Neural cell (in vitro differentiated cells): ENCODE measurements around the gene RGL1. TPM values are rescaled to one million over a fixed set of nuclear protein-coding genes. Genes with fewer than 3 reads are reported as not detected.

Experiments used
- H2AFZ ChIP-seq: fragments of 200-600, 300-800 bp; sonication (generic), shearing (Covaris generic); 2 replicates; pipeline ENCODE4 v1.6.0; 2014; ENCODE audit warnings: low read depth, mild to moderate bottlenecking, antibody characterized with exemption, low read length, moderate library complexity
- H3F3A ChIP-seq: fragments of 200-600 bp; shearing (Covaris generic); 2 replicates; pipeline ENCODE4 v1.6.1; 2016; ENCODE audit warnings: mild to moderate bottlenecking, moderate library complexity, mixed read lengths, antibody characterized with exemption, low read length; ENCODE audit not compliant: insufficient read depth, poor library complexity, severe bottlenecking
- H3K27ac ChIP-seq: fragments of 200-600, 300-800 bp; sonication (generic), shearing (Covaris generic); 2 replicates; pipeline ENCODE4 v1.5.1; 2014; ENCODE audit warnings: mild to moderate bottlenecking, low read length, moderate library complexity
- H3K27me3 ChIP-seq: fragments of 300-800, 200-600 bp; sonication (generic), shearing (Covaris generic); 2 replicates; pipeline ENCODE4 v1.6.0; 2014; ENCODE audit warnings: mild to moderate bottlenecking, low read depth, low read length, moderate library complexity; ENCODE audit not compliant: insufficient read depth
- H3K36me3 ChIP-seq: fragments of 300-800, 200-600 bp; sonication (generic), shearing (Covaris generic); 2 replicates; pipeline ENCODE4 v1.5.1; 2014; ENCODE audit warnings: mild to moderate bottlenecking, antibody characterized with exemption, low read length, moderate library complexity; ENCODE audit not compliant: insufficient read depth
- H3K4me2 ChIP-seq: fragments of 300-800, 200-600 bp; sonication (generic), shearing (Covaris generic); 2 replicates; pipeline ENCODE4 v1.6.0; 2014; ENCODE audit warnings: mild to moderate bottlenecking, low read length
- H3K4me3 ChIP-seq: fragments of 300-800, 200-600 bp; sonication (generic), shearing (Covaris generic); 2 replicates; pipeline ENCODE4 v1.5.1; 2014; ENCODE audit warnings: mild to moderate bottlenecking, low read length, moderate library complexity
- H3K79me2 ChIP-seq: fragments of 200-600 bp; shearing (Covaris generic); replicated peaks from 2 replicates; pipeline ENCODE4 v1.6.0; 2014; ENCODE audit warnings: mild to moderate bottlenecking, low read length, moderate library complexity; ENCODE audit not compliant: insufficient read depth
- H3K9ac ChIP-seq: fragments of 300-800, 200-600 bp; sonication (generic), shearing (Covaris generic); 2 replicates; pipeline ENCODE4 v1.6.1; 2016; ENCODE audit warnings: mild to moderate bottlenecking, low read length, mixed read lengths
- H3K9me2 ChIP-seq: fragments of 200-600 bp; shearing (Covaris generic); 2 replicates; pipeline ENCODE4 v1.6.1; 2016; ENCODE audit warnings: mild to moderate bottlenecking, low read length, mixed read lengths; ENCODE audit not compliant: insufficient read depth
- H3K9me3 ChIP-seq: fragments of 200-600, 300-800 bp; sonication (generic), shearing (Covaris generic); 2 replicates; pipeline ENCODE4 v1.6.1; 2016; ENCODE audit warnings: mild to moderate bottlenecking, mixed run types, low read length, moderate library complexity, mixed read lengths
- H4K20me1 ChIP-seq: fragments of 200-600 bp; shearing (Covaris generic); 2 replicates; pipeline ENCODE4 v1.6.1; 2016; ENCODE audit warnings: mild to moderate bottlenecking, mixed run types; ENCODE audit not compliant: insufficient read depth
- CTCF ChIP-seq: fragments of 450-650 bp; IDR thresholded peaks from 2 replicates; pipeline ENCODE4 v1.5.1; 2014; ENCODE audit warnings: antibody characterized with exemption, mild to moderate bottlenecking, moderate library complexity; ENCODE audit not compliant: poor library complexity, severe bottlenecking
- EP300 ChIP-seq: fragments of 450-650 bp; conservative IDR thresholded peaks from 2 replicates; pipeline ENCODE4 v1.6.1; 2014; ENCODE audit warnings: antibody characterized with exemption, mild to moderate bottlenecking, moderate library complexity; ENCODE audit not compliant: poor library complexity, severe bottlenecking
- EZH2 ChIP-seq: fragments of 200-600, 300-800 bp; shearing (Covaris generic), sonication (generic); IDR thresholded peaks from 2 replicates; pipeline ENCODE4 v1.6.1; 2014; ENCODE audit warnings: antibody characterized with exemption, low read length, borderline replicate concordance, mild to moderate bottlenecking; ENCODE audit not compliant: insufficient read depth, poor library complexity, severe bottlenecking
- MXI1 ChIP-seq: fragments of 450-650 bp; conservative IDR thresholded peaks from 2 replicates; pipeline ENCODE4 v1.6.1; 2014; ENCODE audit warnings: antibody characterized with exemption, mild to moderate bottlenecking; ENCODE audit not compliant: poor library complexity, severe bottlenecking
- POLR2AphosphoS5 ChIP-seq: IDR thresholded peaks from 2 replicates; pipeline ENCODE4 v1.6.1; 2012
- RAD21 ChIP-seq: fragments of 450-650 bp; conservative IDR thresholded peaks from 2 replicates; pipeline ENCODE4 v1.6.1; 2014; ENCODE audit warnings: antibody characterized with exemption, mild to moderate bottlenecking, moderate library complexity
- REST ChIP-seq: IDR thresholded peaks from 2 replicates; pipeline ENCODE4 v1.6.1; 2012; ENCODE audit warnings: borderline replicate concordance
- SMC3 ChIP-seq: fragments of 450-650 bp; conservative IDR thresholded peaks from 2 replicates; pipeline ENCODE4 v1.6.1; 2014; ENCODE audit warnings: antibody characterized with exemption, mild to moderate bottlenecking, moderate library complexity; ENCODE audit not compliant: poor library complexity
- TAF1 ChIP-seq: IDR thresholded peaks from 2 replicates; pipeline ENCODE4 v1.6.1; 2012; ENCODE audit warnings: low read depth
- polyA plus RNA-seq: library from polyadenylated mRNA; depleted of rRNA; stranded (reverse); fragments of >200 nt; gene quantifications from 2 replicates; pipeline ENCODE4 v1.2.3, GENCODE V29; 2014

The RGL1 gene
- polyA plus RNA-seq, 1 donor from 2014 or later: 14.7 TPM

GRCh38 chr1:183920651-183921050 lies 115.7 kb downstream of the RGL1 start:
- Histone ChIP-seq H2AFZ (no peak overlapping the region), H3K36me3 (peaks cover 13% of the 10 kb centered on the region)

GRCh38 chr1:183922197-183922596 lies 117.3 kb downstream of the RGL1 start:
- Histone ChIP-seq H3K36me3 (peaks cover 13% of the 10 kb centered on the region), H3F3A (no peaks in the 10 kb centered on the region), H3K9me3 (no peaks in the 10 kb centered on the region), H2AFZ (no peak overlapping the region), H3K4me2 (no peak overlapping the region), H3K79me2 (no peaks in the 10 kb centered on the region), H3K27ac (no peak overlapping the region), H4K20me1 (no peaks in the 10 kb centered on the region), H3K4me3 (no peak overlapping the region), H3K27me3 (no peaks in the 10 kb centered on the region), H3K9ac (no peak overlapping the region), H3K9me2 (no peaks in the 10 kb centered on the region)
- TF ChIP-seq CTCF: no peak
- TF ChIP-seq SMC3: no peak
- no peak for TF ChIP-seq EP300
- no peak for TF ChIP-seq TAF1
- TF ChIP-seq RAD21: no peak
- TF ChIP-seq MXI1: no peak
- TF ChIP-seq REST: no peak
- no peak for TF ChIP-seq EZH2
- TF ChIP-seq POLR2AphosphoS5: no peak

More at GRCh38 chr1:183920651-183921050, 115.7 kb downstream of the RGL1 start:
- Histone ChIP-seq H3K4me3 (no peak overlapping the region), H3K27ac (no peak overlapping the region), H3K27me3 (no peaks in the 10 kb centered on the region), H3K9ac (no peak overlapping the region), H4K20me1 (no peaks in the 10 kb centered on the region), H3F3A (no peaks in the 10 kb centered on the region), H3K9me3 (no peaks in the 10 kb centered on the region), H3K79me2 (no peaks in the 10 kb centered on the region), H3K4me2 (no peak overlapping the region), H3K9me2 (no peaks in the 10 kb centered on the region)
- TF ChIP-seq MXI1: no peak
- TF ChIP-seq EP300: no peak
- no peak for TF ChIP-seq CTCF
- no peak for TF ChIP-seq SMC3
- TF ChIP-seq POLR2AphosphoS5: no peak
- TF ChIP-seq TAF1: no peak
